ENCODE data around the gene PDK1. TPM values are rescaled to one million over a fixed set of nuclear protein-coding genes. Genes with fewer than 3 reads are reported as not detected.
"Not testable (repeated sequence)": the region's sequence is repeated elsewhere in the genome, so short reads cannot be mapped to it uniquely, and the experiment has no call there.

PDK1 gene
- total RNA-seq, 4 donors from 2014 or later, result 7.0 to 13.5 (median 11.4) TPM

GRCh38 chr2:172531309-172531708, 24.6 kb upstream of the PDK1 start:
- DNase-seq, result no peak
- WGBS, 2 donors, result 91 to 93% methylated on average over 2 of the region's 2 CpGs
- intact Hi-C loops (cut with DNase I), result no loop called here

GRCh38 chr2:172532461-172532860, 23.4 kb upstream of the PDK1 start:
- intact Hi-C loops (cut with DNase I); H3K9me3 ChIP-seq; H3K4me1 ChIP-seq; H3K4me3 ChIP-seq (replicated peaks in 1 of 3); DNase-seq; H3K27me3 ChIP-seq; H3K36me3 ChIP-seq; H3K27ac ChIP-seq: not testable (repeated sequence)
- WGBS, 2 donors, result 100% methylated on average over 2 of the region's 2 CpGs

More at GRCh38 chr2:172531309-172531708, 24.6 kb upstream of the PDK1 start:
- Histone ChIP-seq H3K4me1 (no peaks in the 10 kb centered on the region), H3K4me3 (replicated peaks in 1 of 3) (no peak overlapping the region), H3K9me3 (no peaks in the 10 kb centered on the region), H3K27me3 (no peaks in the 10 kb centered on the region), H3K36me3 (no peaks in the 10 kb centered on the region), H3K27ac (no peak overlapping the region)
- TF ChIP-seq CTCF (IDR thresholded peaks at IDR 0.05), result no peak
- no peak for TF ChIP-seq POLR2A (IDR thresholded peaks at IDR 0.05)

- no peak for TF ChIP-seq POLR2A (IDR thresholded peaks at IDR 0.05)
- no peaks in the 10 kb centered on the region for H3K27me3 ChIP-seq
- H3K27ac ChIP-seq, result no peak overlapping the region
- H3K36me3 ChIP-seq, result no peaks in the 10 kb centered on the region
- no peak for DNase-seq
- WGBS, 2 donors, result 100% methylated on average over 1 of the region's 1 CpG
- intact Hi-C loops (cut with DNase I), result no loop called here
- no peaks in the 10 kb centered on the region for H3K9me3 ChIP-seq
- no peaks in the 10 kb centered on the region for H3K4me1 ChIP-seq
- H3K4me3 ChIP-seq (replicated peaks in 1 of 3), result no peak overlapping the region
These were observed 22.2 kb upstream of the PDK1 start for GRCh38 chr2:172533687-172534086.

GRCh38 chr2:172535119-172535518, 20.8 kb upstream of the PDK1 start:
- no peaks in the 10 kb centered on the region for H3K4me1 ChIP-seq
- TF ChIP-seq POLR2A (IDR thresholded peaks at IDR 0.05), result no peak
- no peak for TF ChIP-seq CTCF (IDR thresholded peaks at IDR 0.05)
- H3K36me3 ChIP-seq, result no peaks in the 10 kb centered on the region
- no peaks in the 10 kb centered on the region for H3K9me3 ChIP-seq
- H3K27ac ChIP-seq, result no peak overlapping the region
- H3K4me3 ChIP-seq (replicated peaks in 1 of 3), result no peak overlapping the region
- intact Hi-C loops (cut with DNase I), result no loop called here
- H3K27me3 ChIP-seq, result no peaks in the 10 kb centered on the region
- 91 to 98% methylated on average over 3 of the region's 3 CpGs for WGBS, 2 donors
- no peak for DNase-seq

DNA sequence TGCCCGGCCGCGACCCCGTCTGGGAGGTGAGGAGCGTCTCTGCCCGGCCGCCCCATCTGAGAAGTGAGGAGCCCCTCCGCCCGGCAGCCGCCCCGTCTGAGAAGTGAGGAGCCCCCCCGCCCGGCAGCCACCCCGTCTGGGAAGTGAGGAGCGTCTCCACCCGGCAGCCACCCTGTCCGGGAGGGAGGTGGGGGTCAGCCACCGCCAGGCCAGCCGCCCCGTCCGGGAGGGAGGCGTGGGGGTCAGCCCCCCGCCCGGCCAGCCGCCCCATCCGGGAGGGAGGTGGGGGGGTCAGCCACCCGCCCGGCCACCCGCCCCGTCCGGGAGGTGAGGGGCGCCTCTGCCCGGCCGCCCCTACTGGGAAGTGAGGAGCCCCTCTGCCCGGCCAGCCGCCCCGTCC, 18.0 kb upstream of the PDK1 start:
- H3K36me3 ChIP-seq; intact Hi-C loops (cut with DNase I); DNase-seq; H3K4me1 ChIP-seq; H3K27ac ChIP-seq; H3K9me3 ChIP-seq; H3K4me3 ChIP-seq (replicated peaks in 1 of 3); H3K27me3 ChIP-seq: not testable (repeated sequence)
- WGBS, 2 donors, result no CpG with 5 or more reads among the region's 37 CpGs

GRCh38 chr2:172539767-172540166, 16.1 kb upstream of the PDK1 start:
- Histone ChIP-seq H3K36me3 (no peaks in the 10 kb centered on the region), H3K9me3 (no peaks in the 10 kb centered on the region), H3K4me1 (no peaks in the 10 kb centered on the region), H3K4me3 (replicated peaks in 1 of 3) (no peak overlapping the region), H3K27me3 (no peaks in the 10 kb centered on the region), H3K27ac (no peak overlapping the region)
- DNase-seq, result no peak
- intact Hi-C loops (cut with DNase I), result no loop called here
- 90% methylated on average over 4 of the region's 4 CpGs for WGBS, 2 donors
- TF ChIP-seq CTCF (IDR thresholded peaks at IDR 0.05) (no peak), POLR2A (IDR thresholded peaks at IDR 0.05) (no peak)

- Histone ChIP-seq H3K4me1 (no peaks in the 10 kb centered on the region), H3K9me3 (no peaks in the 10 kb centered on the region), H3K27ac (no peak overlapping the region), H3K36me3 (no peaks in the 10 kb centered on the region), H3K27me3 (no peaks in the 10 kb centered on the region), H3K4me3 (replicated peaks in 1 of 3) (no peak overlapping the region)
- intact Hi-C loops (cut with DNase I), result no loop called here
- no peak for TF ChIP-seq CTCF (IDR thresholded peaks at IDR 0.05)
- TF ChIP-seq POLR2A (IDR thresholded peaks at IDR 0.05), result no peak
- no peak for DNase-seq
These were observed 15.5 kb upstream of the PDK1 start for GRCh38 chr2:172540421-172540820.

Measured in thyroid gland (tissue), 4 donors.